K562 (cell line): ENCODE data around the gene DAPK2. TPM values are rescaled to one million over a fixed set of nuclear protein-coding genes. Genes with fewer than 3 reads are reported as not detected.

Experiments
- ATAC-seq: fragments of 200-7000 bp; cut with Tn5 transposase; 3 replicates; pipeline ENCODE4 v1.9.1; 2020; ENCODE audit warnings: moderate library complexity
- BruUV-seq: library from RNA; stranded (reverse); fragments of 400-500 nt; replicated peaks from 2 replicates; lab custom pipeline; 2021; lab: Mats Ljungman, UMichigan
- CTCF ChIA-PET: fragments of 300-600 bp; formaldehyde crosslinking; extraction: SDS; loops from one replicate; lab custom pipeline; 2021; ENCODE audit warnings: low intra/inter-chr PET ratio; lab: Yijun Ruan, JAX
- POLR2A ChIA-PET: fragments of 300-600, 350-650 bp; sonication (Branson Sonifier 250); formaldehyde crosslinking; extraction: SDS; loops from one replicate; lab custom pipeline; 2021; ENCODE audit warnings: antibody characterized with exemption, inconsistent platforms; lab: Yijun Ruan, JAX
- DNase-seq, 4 experiments: peaks; one replicate each; pipeline versions ENCODE4 v3.0.0 to v3.0.0-alpha.2; 2011 to 2018; ENCODE audit warnings: low spot score in 3 of 4, mixed read lengths in 3 of 4; ENCODE audit errors: extremely low read depth in 1 of 4
- FAIRE-seq: peaks from 2 replicates; lab custom pipeline; 2011; peaks lifted over from hg19 to GRCh38; lab: Jason Lieb, UNC
- H2AFZ ChIP-seq: 2 replicates; pipeline ENCODE4 v1.6.0; 2011; ENCODE audit warnings: low read depth, low read length, control low read depth, inconsistent platforms
- H3K27ac ChIP-seq: fragments of 200-600 bp; 3 replicates; pipeline ENCODE4 v1.8.0; 2011; ENCODE audit warnings: low read depth, mild to moderate bottlenecking, control low read depth, inconsistent platforms, low read length, moderate library complexity, mixed read lengths; ENCODE audit errors: extremely low read depth
- H3K27me3 ChIP-seq, 2 experiments: fragments of 300-600 bp in 1 of 2; 2 replicates in 1 of 2; 3 replicates in 1 of 2; pipeline versions ENCODE4 v1.6.0 to v1.8.0; 2011; ENCODE audit warnings: inconsistent platforms in 2 of 2, low read length in 2 of 2, mild to moderate bottlenecking in 1 of 2, mixed read lengths in 1 of 2, moderate library complexity in 1 of 2; ENCODE audit not compliant: control insufficient read depth in 2 of 2, insufficient read depth in 2 of 2
- H3K36me3 ChIP-seq: fragments of 300-600 bp; 3 replicates; pipeline ENCODE4 v1.8.0; 2011; ENCODE audit warnings: mild to moderate bottlenecking, low read length, inconsistent platforms; ENCODE audit not compliant: control insufficient read depth, insufficient read depth
- H3K4me1 ChIP-seq, 2 experiments: fragments of 200-600 bp in 1 of 2; replicated peaks in 1 of 2; 2 replicates in 1 of 2; 3 replicates in 1 of 2; pipeline versions ENCODE4 v1.5.1 to v1.8.0; 2011; ENCODE audit warnings: inconsistent platforms in 2 of 2, low read length in 2 of 2, mild to moderate bottlenecking in 1 of 2, mixed read lengths in 1 of 2, moderate library complexity in 1 of 2; ENCODE audit not compliant: control insufficient read depth in 2 of 2, insufficient read depth in 2 of 2
- H3K4me2 ChIP-seq: 2 replicates; pipeline ENCODE4 v1.6.1; 2011; ENCODE audit warnings: low read length, control low read depth, inconsistent platforms, mixed read lengths; ENCODE audit not compliant: insufficient read depth
- H3K4me3 ChIP-seq: fragments of 200-600 bp; sonication (generic), shearing (Covaris generic); 2 replicates; pipeline ENCODE4 v1.5.1; 2016; ENCODE audit warnings: control low read depth, inconsistent platforms
- H3K79me2 ChIP-seq: fragments of 200-600 bp; 3 replicates; pipeline ENCODE4 v1.8.0; 2011; ENCODE audit warnings: low read length, inconsistent platforms; ENCODE audit not compliant: control insufficient read depth, insufficient read depth
- H3K9ac ChIP-seq, 2 experiments: 2 replicates each; pipeline versions ENCODE4 v1.6.0 to v1.6.1; 2011; ENCODE audit warnings: low read depth in 2 of 2, low read length in 2 of 2, control low read depth in 1 of 2, inconsistent platforms in 1 of 2, mild to moderate bottlenecking in 1 of 2, mixed read lengths in 1 of 2; ENCODE audit not compliant: insufficient read depth in 1 of 2
- H3K9me1 ChIP-seq: one replicate; pipeline ENCODE4 v1.6.0; 2011; ENCODE audit warnings: inconsistent platforms, mild to moderate bottlenecking, low read length, moderate library complexity; ENCODE audit not compliant: control insufficient read depth, insufficient read depth
- H3K9me3 ChIP-seq: replicated peaks from 2 replicates; pipeline ENCODE4 v1.5.1; 2011; ENCODE audit warnings: low read depth, low read length, inconsistent platforms; ENCODE audit not compliant: control insufficient read depth, insufficient read depth
- H4K20me1 ChIP-seq: replicated peaks from 2 replicates; pipeline ENCODE4 v1.6.1; 2011; ENCODE audit warnings: low read length, inconsistent platforms, mixed read lengths; ENCODE audit not compliant: control insufficient read depth, insufficient read depth
- ARID1B ChIP-seq: fragments of 450-650 bp; IDR thresholded peaks from 2 replicates; pipeline ENCODE4 v1.6.1; 2016; ENCODE audit warnings: antibody characterized with exemption, mild to moderate bottlenecking, inconsistent platforms
- BHLHE40 ChIP-seq: IDR thresholded peaks from 2 replicates; pipeline ENCODE4 v1.6.1; 2011; ENCODE audit warnings: low read length, improper control_type of control experiment
- JUND ChIP-seq, 2 experiments: IDR thresholded peaks; 2 replicates in 1 of 2; 3 replicates in 1 of 2; pipeline ENCODE4 v1.6.1; 2011; ENCODE audit warnings: borderline replicate concordance in 2 of 2, low read depth in 2 of 2, low read length in 2 of 2, improper control_type of control experiment in 1 of 2, missing biosample characterization in 1 of 2, missing genetic modification characterization in 1 of 2, missing genetic modification reagents in 1 of 2
- KDM2B ChIP-seq: fragments of 250-450 bp; sonication (Bioruptor Pico); IDR thresholded peaks from 2 replicates; pipeline ENCODE4 v1.8.0; 2021; ENCODE audit warnings: mild to moderate bottlenecking, moderate library complexity
- MECOM ChIP-seq: fragments of 250-450 bp; sonication (Bioruptor Pico); IDR thresholded peaks from 2 replicates; pipeline ENCODE4 v1.8.0; 2022; ENCODE audit warnings: inconsistent platforms
- MYNN ChIP-seq, 2 experiments: sonication (generic); formaldehyde crosslinking in 1 of 2; IDR thresholded peaks; 2 replicates each; pipeline versions ENCODE4 v1.5.0 to v1.6.1; 2016 to 2020; ENCODE audit warnings: antibody characterized with exemption in 1 of 2, missing genetic modification reagents in 1 of 2
- NONO ChIP-seq, 2 experiments: fragments of 200-400 bp in 1 of 2; fragments of 450-650 bp in 1 of 2; formaldehyde crosslinking in 1 of 2; IDR thresholded peaks; 2 replicates each; pipeline ENCODE4 v1.6.1; 2017; ENCODE audit warnings: low read depth in 2 of 2, mild to moderate bottlenecking in 2 of 2, moderate library complexity in 2 of 2, low read length in 1 of 2
- PHF20 ChIP-seq: fragments of 450-650 bp; IDR thresholded peaks from 2 replicates; pipeline ENCODE4 v1.6.1; 2018; ENCODE audit not compliant: partially characterized antibody
- POLR2A ChIP-seq: fragments of 450-650 bp; conservative IDR thresholded peaks from 2 replicates; pipeline ENCODE4 v1.6.1; 2016
- PRDM10 ChIP-seq: fragments of 450-650 bp; IDR thresholded peaks from 2 replicates; pipeline ENCODE4 v1.6.1; 2018; ENCODE audit not compliant: partially characterized antibody
- SIN3B ChIP-seq: fragments of 450-650 bp; IDR thresholded peaks from 2 replicates; pipeline ENCODE4 v1.6.1; 2017; ENCODE audit warnings: low read depth, mild to moderate bottlenecking, moderate library complexity
- SIX5 ChIP-seq, 2 experiments: IDR thresholded peaks; 2 replicates each; pipeline ENCODE4 v1.6.1; 2011; ENCODE audit warnings: low read length in 2 of 2, borderline replicate concordance in 1 of 2, low read depth in 1 of 2, mild to moderate bottlenecking in 1 of 2, moderate library complexity in 1 of 2; ENCODE audit not compliant: insufficient read depth in 1 of 2
- SREBF1 ChIP-seq: fragments of 150-350 bp; IDR thresholded peaks from 2 replicates; pipeline ENCODE4 v1.6.1; 2014; ENCODE audit warnings: antibody characterized with exemption, low read depth, low read length, borderline replicate concordance
- TAF9B ChIP-seq: fragments of 450-650 bp; IDR thresholded peaks from 2 replicates; pipeline ENCODE4 v1.6.1; 2018; ENCODE audit warnings: mild to moderate bottlenecking; ENCODE audit not compliant: partially characterized antibody
- YY1 ChIP-seq, 3 experiments: IDR thresholded peaks; 2 replicates each; pipeline ENCODE4 v1.6.1; 2011; ENCODE audit warnings: low read length in 2 of 3, mild to moderate bottlenecking in 2 of 3, moderate library complexity in 2 of 3, borderline replicate concordance in 1 of 3, control low read depth in 1 of 3, low read depth in 1 of 3; ENCODE audit not compliant: insufficient read depth in 3 of 3, insufficient replicate concordance in 2 of 3, control insufficient read depth in 1 of 3, insufficient read length in 1 of 3; ENCODE audit errors: extremely low read depth in 1 of 3
- ZBED1 ChIP-seq: IDR thresholded peaks from 2 replicates; pipeline ENCODE4 v1.6.1; 2014
- ZNF644 ChIP-seq: fragments of 200-800 bp; sonication (Bioruptor generic); IDR thresholded peaks from 2 replicates; pipeline ENCODE4 v1.6.1; 2016; ENCODE audit warnings: low read depth, missing genetic modification characterization, missing compliant biosample characterization
- ZNF780A ChIP-seq: fragments of 250-450 bp; sonication (Bioruptor Pico); IDR thresholded peaks from 2 replicates; pipeline ENCODE4 v1.5.0; 2021; ENCODE audit warnings: mild to moderate bottlenecking
- WGBS: fragments of 100-300 bp; shearing (Covaris generic); methylation state at CpG from one replicate; pipeline ENCODE4 v1.1.6; 2016; ENCODE audit warnings: low coverage, mixed read lengths; ENCODE audit not compliant: insufficient coverage; ENCODE audit errors: missing lambda C conversion rate; 5-methylcytosine and 5-hydroxymethylcytosine counted together
- in situ Hi-C: fragments of 300-500 bp; cut with MboI; formaldehyde crosslinking; loops from 4 replicates; pipeline ENCODE4 v1.15.0; 2018; ENCODE audit warnings: inconsistent platforms, mixed read lengths
- intact Hi-C: fragments of 100-400 bp; cut with micrococcal nuclease; formaldehyde crosslinking; loops from 2 replicates; pipeline ENCODE4 v1.14.2; 2022
- polyA plus RNA-seq, 8 experiments: library from polyadenylated mRNA; depleted of rRNA in 4 of 8; stranded (reverse) in 5 of 8; unstranded in 3 of 8; fragments of >200 nt; fragmentation: Nextera tagmentation in 2 of 8; fragmentation: Illumina TruSeq in 1 of 8; extraction: Ambion mirVana in 2 of 8; extraction: Trizol in 1 of 8; gene quantifications; 2 replicates each; pipeline versions ENCODE4 v1.2.1 to v1.2.3, GENCODE V29; 2011 to 2014; ENCODE audit warnings: inconsistent platforms in 1 of 8, missing spikeins in 1 of 8
- total RNA-seq, 7 experiments: library from RNA; depleted of rRNA in 6 of 7; stranded (reverse); fragments of >200 nt in 6 of 7; fragmentation: Illumina TruSeq in 2 of 7; extraction: Trizol in 2 of 7; gene quantifications; 2 replicates each; pipeline versions ENCODE4 v1.2.1 to v1.2.3, GENCODE V29; 2011 to 2021; ENCODE audit warnings: low replicate concordance in 1 of 7

DAPK2 gene
- total and polyA plus RNA-seq, 9 of the 15 experiments (the other 6 are each of a cell fraction or from before 2014, with no cell fraction given): 0.14 to 5.2 (median 2.2) TPM

- H3K4me2 ChIP-seq: no peak overlapping the region
- in situ Hi-C loops (no loop called here), intact Hi-C loops (loop anchor here (10.0 kb wide), 1 partner anchor 61 kb away; no protein-coding TSS in a partner anchor)
- no peaks in the 10 kb centered on the region for H4K20me1 ChIP-seq
- DNase-seq (peak in 1 of 4 experiments; percentile 50), ATAC-seq (peak; percentile 71), FAIRE-seq (peak; percentile 68)
- H3K79me2 ChIP-seq: no peaks in the 10 kb centered on the region
- no peaks in the 10 kb centered on the region for H3K36me3 ChIP-seq
- H3K9me1 ChIP-seq: no peaks in the 10 kb centered on the region
- H3K27me3 ChIP-seq: no peaks in the 10 kb centered on the region
- H3K9ac ChIP-seq: no peak overlapping the region
- H3K4me3 ChIP-seq: no peak overlapping the region
- no peaks in the 10 kb centered on the region for H3K9me3 ChIP-seq
- H3K27ac ChIP-seq: no peak overlapping the region
- ChIA-PET CTCF (no interaction called here), POLR2A (interaction anchor here (1.0 kb wide), 1 partner anchor 10 kb away, joined by 3 read pairs; no protein-coding TSS in a partner anchor)
- no TSS peak for BruUV-seq
- H2AFZ ChIP-seq: no peak overlapping the region
- 64% methylated on average over 5 of the region's 5 CpGs for WGBS
- H3K4me1 ChIP-seq: peaks cover 6 to 8% of the 10 kb centered on the region in 2 experiments; a peak in 3 of 5 replicates
- no peak for TF ChIP-seq SIN3B
- no peak for TF ChIP-seq POLR2A
- TF ChIP-seq ZNF780A: no peak
- TF ChIP-seq MYNN (IDR thresholded peaks at IDR 0.05): no peak
- TF ChIP-seq MYNN (CRISPR knock-in tag; IDR thresholded peaks at IDR 0.05): no peak
- no peak for TF ChIP-seq KDM2B (CRISPR knock-in tag)
- TF ChIP-seq SIX5 (IDR thresholded peaks at IDR 0.05; ENCODE audit: borderline replicate concordance in 1 of 2, insufficient read depth in 1 of 2, low read depth in 1 of 2, low read length in 2 of 2): no peak
- TF ChIP-seq SREBF1: no peak
- no peak for TF ChIP-seq YY1 (IDR thresholded peaks at IDR 0.05; ENCODE audit: borderline replicate concordance in 1 of 3, control insufficient read depth in 1 of 3, extremely low read depth in 1 of 3, insufficient read depth in 3 of 3, insufficient read length in 1 of 3, insufficient replicate concordance in 2 of 3, low read depth in 1 of 3, low read length in 2 of 3)
- peak; percentile 70 for TF ChIP-seq ARID1B
- 0 out of 2 replicates have a peak, but pooled peaks have one; percentile 12 for TF ChIP-seq BHLHE40
- no peak for TF ChIP-seq ZNF644 (tag)
- TF ChIP-seq NONO (IDR thresholded peaks at IDR 0.05; ENCODE audit: low read depth in 2 of 2, low read length in 1 of 2): no peak
- TF ChIP-seq MECOM (CRISPR knock-in tag): no peak
- no peak for TF ChIP-seq ZBED1
- TF ChIP-seq TAF9B: no peak
- no peak for TF ChIP-seq PRDM10
- no peak for TF ChIP-seq PHF20
- TF ChIP-seq JUND (IDR thresholded peaks at IDR 0.05; ENCODE audit: borderline replicate concordance, low read depth, low read length): peak; percentile 52; the same call in 1 of the 2 replicates
- no peak; the same call in 2 of the 3 replicates for TF ChIP-seq JUND (tag; IDR thresholded peaks at IDR 0.05; ENCODE audit: borderline replicate concordance, low read depth, low read length)
Measured at GRCh38 chr15:63933522-63933921, 112.8 kb downstream of the DAPK2 start.
